ENCODE data around the gene GNG14.
A peak's percentile ranks its signal among the peaks of the same experiment; 100 is the strongest.
"Not testable (repeated sequence)": the region's sequence is repeated elsewhere in the genome, so short reads cannot be mapped to it uniquely, and the experiment has no call there.

The GNG14 gene
- total RNA-seq: 0 to 0.09 (median 0) reads per million in 3 donors

GRCh38 chr19:12687496-12688196 lies at the start of gene GNG14:
TSS of gene GNG14 (plus strand) at chr19:12687998. CDS start at chr19:12688049, 51 bp downstream.
- Histone ChIP-seq H3K27ac (ENCODE audit: insufficient read depth, low read length, poor library complexity, severe bottlenecking) (no peak within 1 kb of the TSS), H3K36me3 (ENCODE audit: control insufficient read depth, insufficient read depth, low read length) (no peaks in the 10 kb centered on the region), H3K27me3 (replicated peaks; ENCODE audit: control insufficient read depth, insufficient read depth, low read length, poor library complexity, severe bottlenecking) (no peaks in the 10 kb centered on the region), H3K4me1 (ENCODE audit: control insufficient read depth, insufficient read depth, low read length, poor library complexity, severe bottlenecking) (no peaks in the 10 kb centered on the region), H3K4me3 (ENCODE audit: insufficient read depth, low read depth, low read length, poor library complexity, severe bottlenecking) (no peak within 1 kb of the TSS), H3K9me3 (ENCODE audit: control insufficient read depth, low read length) (no peaks in the 10 kb centered on the region)
- no peak for DNase-seq

- H3K36me3 ChIP-seq (ENCODE audit: control insufficient read depth, insufficient read depth, low read length): no peaks in the 10 kb centered on the region
These were observed 49.1 kb upstream of the GNG14 start for GRCh38 chr19:12638611-12639182.

GRCh38 chr19:12639901-12640613 lies 47.7 kb upstream of the GNG14 start:
- no peak overlapping the region for H3K27ac ChIP-seq (ENCODE audit: insufficient read depth, low read length, poor library complexity, severe bottlenecking)

More at GRCh38 chr19:12638611-12639182, 49.1 kb upstream of the GNG14 start:
- no peak for DNase-seq
- no peaks in the 10 kb centered on the region for H3K27me3 ChIP-seq (replicated peaks; ENCODE audit: control insufficient read depth, insufficient read depth, low read length, poor library complexity, severe bottlenecking)
- no peak overlapping the region for H3K27ac ChIP-seq (ENCODE audit: insufficient read depth, low read length, poor library complexity, severe bottlenecking)
- peaks cover 5% of the 10 kb centered on the region for H3K4me1 ChIP-seq (ENCODE audit: control insufficient read depth, insufficient read depth, low read length, poor library complexity, severe bottlenecking)
- no peak overlapping the region for H3K4me3 ChIP-seq (ENCODE audit: insufficient read depth, low read depth, low read length, poor library complexity, severe bottlenecking)
- no peaks in the 10 kb centered on the region for H3K9me3 ChIP-seq (ENCODE audit: control insufficient read depth, low read length)

GRCh38 chr19:12641456-12641855 lies 46.3 kb upstream of the GNG14 start:
- H3K4me1 ChIP-seq (ENCODE audit: control insufficient read depth, insufficient read depth, low read length, poor library complexity, severe bottlenecking): peaks cover 5% of the 10 kb centered on the region
- H3K27me3 ChIP-seq (replicated peaks; ENCODE audit: control insufficient read depth, insufficient read depth, low read length, poor library complexity, severe bottlenecking): no peaks in the 10 kb centered on the region
- H3K36me3 ChIP-seq (ENCODE audit: control insufficient read depth, insufficient read depth, low read length): no peaks in the 10 kb centered on the region
- no peak overlapping the region for H3K4me3 ChIP-seq (ENCODE audit: insufficient read depth, low read depth, low read length, poor library complexity, severe bottlenecking)
- no peak for DNase-seq
- H3K27ac ChIP-seq (ENCODE audit: insufficient read depth, low read length, poor library complexity, severe bottlenecking): no peak overlapping the region
- H3K9me3 ChIP-seq (ENCODE audit: control insufficient read depth, low read length): no peaks in the 10 kb centered on the region

More at GRCh38 chr19:12639901-12640613, 47.7 kb upstream of the GNG14 start:
- DNase-seq: peak; percentile 67 to 70 (median 67)
- peaks cover 5% of the 10 kb centered on the region for H3K4me1 ChIP-seq (ENCODE audit: control insufficient read depth, insufficient read depth, low read length, poor library complexity, severe bottlenecking)
- no peaks in the 10 kb centered on the region for H3K36me3 ChIP-seq (ENCODE audit: control insufficient read depth, insufficient read depth, low read length)
- H3K9me3 ChIP-seq (ENCODE audit: control insufficient read depth, low read length): no peaks in the 10 kb centered on the region
- H3K4me3 ChIP-seq (ENCODE audit: insufficient read depth, low read depth, low read length, poor library complexity, severe bottlenecking): peak overlapping the region; percentile 35
- H3K27me3 ChIP-seq (replicated peaks; ENCODE audit: control insufficient read depth, insufficient read depth, low read length, poor library complexity, severe bottlenecking): no peaks in the 10 kb centered on the region

GRCh38 chr19:12642506-12642905 lies 45.3 kb upstream of the GNG14 start:
- Histone ChIP-seq H3K27ac (ENCODE audit: insufficient read depth, low read length, poor library complexity, severe bottlenecking) (no peak overlapping the region), H3K9me3 (ENCODE audit: control insufficient read depth, low read length) (no peaks in the 10 kb centered on the region), H3K27me3 (replicated peaks; ENCODE audit: control insufficient read depth, insufficient read depth, low read length, poor library complexity, severe bottlenecking) (no peaks in the 10 kb centered on the region), H3K36me3 (ENCODE audit: control insufficient read depth, insufficient read depth, low read length) (no peaks in the 10 kb centered on the region), H3K4me1 (ENCODE audit: control insufficient read depth, insufficient read depth, low read length, poor library complexity, severe bottlenecking) (peaks cover 5% of the 10 kb centered on the region), H3K4me3 (ENCODE audit: insufficient read depth, low read depth, low read length, poor library complexity, severe bottlenecking) (no peak overlapping the region)
- DNase-seq: no peak

- H3K9me3 ChIP-seq (ENCODE audit: control insufficient read depth, low read length); H3K27me3 ChIP-seq (replicated peaks; ENCODE audit: control insufficient read depth, insufficient read depth, low read length, poor library complexity, severe bottlenecking); DNase-seq; H3K36me3 ChIP-seq (ENCODE audit: control insufficient read depth, insufficient read depth, low read length); H3K4me1 ChIP-seq (ENCODE audit: control insufficient read depth, insufficient read depth, low read length, poor library complexity, severe bottlenecking); H3K27ac ChIP-seq (ENCODE audit: insufficient read depth, low read length, poor library complexity, severe bottlenecking); H3K4me3 ChIP-seq (ENCODE audit: insufficient read depth, low read depth, low read length, poor library complexity, severe bottlenecking): not testable (repeated sequence)
These were observed 44.1 kb upstream of the GNG14 start for GRCh38 chr19:12643716-12644115.

DNA sequence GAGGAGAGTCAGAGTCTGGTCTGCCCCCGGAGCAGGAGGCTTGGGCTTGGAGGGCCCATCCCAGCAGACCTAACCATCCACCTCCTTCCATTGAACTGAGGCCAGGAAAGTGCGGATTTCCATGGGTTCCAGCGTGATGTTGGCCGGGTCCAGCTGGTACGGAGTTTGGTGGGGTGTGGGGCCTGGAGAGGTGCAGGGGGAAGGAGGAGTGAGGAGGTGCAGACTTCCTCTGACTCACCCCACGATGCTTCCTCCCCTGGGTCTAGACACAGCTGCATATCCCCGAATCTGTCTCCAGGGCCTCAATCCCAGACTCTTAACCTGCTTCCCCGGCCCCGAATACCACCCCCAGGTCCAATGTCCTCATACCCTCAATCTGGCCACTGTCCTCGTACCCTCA lies 41.2 kb upstream of the GNG14 start:
- no peak overlapping the region for H3K4me3 ChIP-seq (ENCODE audit: insufficient read depth, low read depth, low read length, poor library complexity, severe bottlenecking)
- no peak overlapping the region for H3K27ac ChIP-seq (ENCODE audit: insufficient read depth, low read length, poor library complexity, severe bottlenecking)
- H3K4me1 ChIP-seq (ENCODE audit: control insufficient read depth, insufficient read depth, low read length, poor library complexity, severe bottlenecking): no peaks in the 10 kb centered on the region
- no peak for DNase-seq
- H3K36me3 ChIP-seq (ENCODE audit: control insufficient read depth, insufficient read depth, low read length): peaks cover 3% of the 10 kb centered on the region
- no peaks in the 10 kb centered on the region for H3K9me3 ChIP-seq (ENCODE audit: control insufficient read depth, low read length)
- no peaks in the 10 kb centered on the region for H3K27me3 ChIP-seq (replicated peaks; ENCODE audit: control insufficient read depth, insufficient read depth, low read length, poor library complexity, severe bottlenecking)

DNA sequence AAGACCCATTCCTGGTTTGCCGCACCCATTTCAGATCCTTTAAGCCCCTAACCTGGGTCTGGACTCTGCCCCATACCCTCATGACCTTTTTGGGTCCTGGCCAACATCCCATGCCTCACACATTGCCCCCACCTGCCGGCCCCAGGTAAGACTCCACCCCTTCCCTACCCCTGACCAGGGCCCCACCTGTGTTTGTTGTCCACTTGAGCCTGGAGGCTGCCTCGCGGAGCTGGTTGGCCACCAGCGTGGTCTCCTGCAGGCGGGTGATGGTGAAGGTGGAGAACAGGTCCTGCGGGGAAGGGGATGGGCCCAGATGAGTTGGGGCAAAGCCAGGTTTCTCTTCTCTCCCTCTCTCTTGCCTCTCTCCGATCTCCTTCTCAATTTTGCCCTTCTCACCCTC lies 40.8 kb upstream of the GNG14 start:
- Histone ChIP-seq H3K4me3 (ENCODE audit: insufficient read depth, low read depth, low read length, poor library complexity, severe bottlenecking) (no peak overlapping the region), H3K36me3 (ENCODE audit: control insufficient read depth, insufficient read depth, low read length) (peaks cover 3% of the 10 kb centered on the region), H3K27me3 (replicated peaks; ENCODE audit: control insufficient read depth, insufficient read depth, low read length, poor library complexity, severe bottlenecking) (no peaks in the 10 kb centered on the region), H3K4me1 (ENCODE audit: control insufficient read depth, insufficient read depth, low read length, poor library complexity, severe bottlenecking) (no peaks in the 10 kb centered on the region), H3K9me3 (ENCODE audit: control insufficient read depth, low read length) (no peaks in the 10 kb centered on the region), H3K27ac (ENCODE audit: insufficient read depth, low read length, poor library complexity, severe bottlenecking) (no peak overlapping the region)
- no peak for DNase-seq

DNA sequence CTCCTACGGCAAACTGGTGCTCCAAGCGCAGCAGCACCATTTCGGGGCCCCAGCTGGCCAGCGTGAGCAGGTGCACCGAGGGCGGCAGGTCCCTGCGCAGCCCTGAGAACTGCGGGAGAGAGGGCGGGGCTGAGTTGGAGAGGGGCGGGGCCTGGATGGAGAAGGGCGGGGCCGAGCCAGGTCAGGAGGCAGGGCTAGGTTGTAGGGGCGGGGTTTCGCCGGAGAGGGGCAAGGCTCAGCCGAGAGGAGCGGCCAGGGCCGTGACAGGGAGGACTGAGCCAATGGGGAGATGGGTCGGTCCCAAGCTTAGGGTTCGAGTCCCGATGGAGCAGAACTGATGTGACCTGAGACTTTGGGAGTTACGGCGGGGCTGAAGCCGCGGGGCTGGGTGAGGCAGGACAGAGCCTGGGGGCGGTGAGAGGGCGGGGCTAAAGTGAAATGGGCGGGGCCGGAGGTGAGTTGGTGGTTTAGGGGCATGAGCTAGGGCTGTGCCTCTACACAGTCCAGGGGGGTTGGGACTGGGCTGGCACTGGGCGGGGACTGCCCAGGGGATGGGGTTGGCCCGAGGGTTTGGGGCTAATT lies 40.2 kb upstream of the GNG14 start:
- Histone ChIP-seq H3K9me3 (ENCODE audit: control insufficient read depth, low read length) (no peaks in the 10 kb centered on the region), H3K36me3 (ENCODE audit: control insufficient read depth, insufficient read depth, low read length) (peaks cover 6% of the 10 kb centered on the region), H3K4me1 (ENCODE audit: control insufficient read depth, insufficient read depth, low read length, poor library complexity, severe bottlenecking) (no peaks in the 10 kb centered on the region), H3K27ac (ENCODE audit: insufficient read depth, low read length, poor library complexity, severe bottlenecking) (no peak overlapping the region), H3K27me3 (replicated peaks; ENCODE audit: control insufficient read depth, insufficient read depth, low read length, poor library complexity, severe bottlenecking) (no peaks in the 10 kb centered on the region), H3K4me3 (ENCODE audit: insufficient read depth, low read depth, low read length, poor library complexity, severe bottlenecking) (no peak overlapping the region)
- no peak for DNase-seq

GRCh38 chr19:12648088-12648487 lies 39.7 kb upstream of the GNG14 start:
- no peak overlapping the region for H3K4me3 ChIP-seq (ENCODE audit: insufficient read depth, low read depth, low read length, poor library complexity, severe bottlenecking)
- peaks cover 6% of the 10 kb centered on the region for H3K36me3 ChIP-seq (ENCODE audit: control insufficient read depth, insufficient read depth, low read length)

More at GRCh38 chr19:12648088-12648487, 39.7 kb upstream of the GNG14 start:
- no peaks in the 10 kb centered on the region for H3K27me3 ChIP-seq (replicated peaks; ENCODE audit: control insufficient read depth, insufficient read depth, low read length, poor library complexity, severe bottlenecking)
- no peaks in the 10 kb centered on the region for H3K4me1 ChIP-seq (ENCODE audit: control insufficient read depth, insufficient read depth, low read length, poor library complexity, severe bottlenecking)
- H3K9me3 ChIP-seq (ENCODE audit: control insufficient read depth, low read length): no peaks in the 10 kb centered on the region
- H3K27ac ChIP-seq (ENCODE audit: insufficient read depth, low read length, poor library complexity, severe bottlenecking): no peak overlapping the region
- DNase-seq: no peak
